CD4-positive, alpha-beta T cell treated with Interleukin-4 for 1 hour (primary cell): ENCODE measurements around the gene CFAP161.

Source experiments
- DNase-seq, 2 donors: peaks; one replicate each; pipeline ENCODE4 v3.0.0-alpha.2; 2020 to 2022

The CFAP161 gene

DNA sequence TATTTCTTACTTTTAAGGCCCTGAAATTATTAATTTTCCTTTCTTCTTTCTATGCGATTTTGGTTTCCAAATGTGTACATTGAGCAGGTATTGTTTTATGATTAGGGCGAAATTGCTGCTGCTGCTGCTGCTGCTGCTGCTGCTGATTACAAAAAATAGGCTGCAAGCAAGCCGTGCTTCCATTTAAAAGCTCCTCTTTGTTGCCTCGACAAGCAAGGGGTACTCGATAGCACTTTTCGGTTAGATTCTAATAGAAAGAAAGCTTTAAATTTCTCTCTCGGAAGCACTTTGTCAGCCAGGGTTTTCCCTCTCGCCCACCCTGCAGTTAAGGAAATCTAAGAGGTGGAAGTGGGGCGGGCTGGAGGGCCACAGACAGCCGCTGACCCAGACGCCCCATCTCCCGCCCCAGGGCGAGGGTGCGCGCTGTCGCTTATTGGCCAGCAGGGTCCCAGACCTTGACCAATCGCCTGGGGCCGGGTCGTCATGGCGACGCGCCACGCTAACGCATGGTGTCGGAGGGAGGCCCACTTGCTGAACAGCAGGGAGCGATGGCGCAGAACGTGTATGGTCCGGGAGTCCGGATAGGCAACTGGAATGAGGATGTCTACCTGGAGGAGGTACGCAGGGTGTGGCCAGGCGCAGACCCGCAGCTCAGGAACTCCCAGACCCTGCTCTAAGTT is at the start of gene CFAP161:
CFAP161 (plus strand) TSS at position 489 of the 680 bp plus-strand sequence; CDS start at position 549, 60 bp downstream.
- peak in 1 of 2 donors; percentile 14 for DNase-seq

- no peak for DNase-seq
Observed at GRCh38 chr15:81084716-81085115, 49.4 kb upstream of the CFAP161 start.

DNA sequence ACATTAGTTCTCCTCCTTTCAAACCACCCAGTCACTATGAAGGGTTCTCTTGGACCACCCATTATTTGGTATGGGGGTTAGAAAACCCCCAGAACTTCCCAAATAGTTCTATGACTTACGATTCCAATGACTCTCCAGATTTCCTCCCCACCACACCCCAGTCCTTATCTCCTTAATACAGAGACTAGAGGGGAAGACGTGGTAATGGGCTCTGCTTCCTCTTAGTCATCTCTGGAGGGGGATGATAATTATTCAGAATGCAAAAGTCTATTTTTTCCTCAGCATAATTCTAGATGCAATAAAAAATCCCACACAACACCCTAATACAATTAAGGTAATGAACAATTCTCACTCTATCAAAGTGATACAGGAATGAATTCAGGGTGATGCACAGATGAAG is 48.9 kb upstream of the CFAP161 start:
- no peak for DNase-seq

- no peak for DNase-seq
Observed at GRCh38 chr15:81085898-81086297, 48.2 kb upstream of the CFAP161 start.

GRCh38 chr15:81087066-81087465 is 47.0 kb upstream of the CFAP161 start:
- DNase-seq = no peak

DNA sequence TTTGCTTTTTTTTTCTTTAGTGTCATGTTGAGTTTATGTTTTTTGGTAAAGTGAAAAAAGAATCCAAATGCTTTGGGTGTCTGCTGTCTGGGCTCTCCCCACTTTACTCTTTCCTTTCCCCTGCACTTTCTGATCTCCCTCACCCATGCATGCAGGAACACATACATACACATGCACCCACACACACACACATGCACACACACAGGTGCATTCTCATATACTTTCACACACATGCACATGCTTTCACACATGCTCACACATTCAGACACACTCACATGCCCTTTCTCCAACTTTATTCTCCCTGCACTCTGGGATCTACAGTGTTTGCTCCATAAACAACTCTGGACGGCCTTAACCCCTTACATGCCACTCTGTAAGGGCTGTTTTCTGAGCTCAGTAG is 46.4 kb upstream of the CFAP161 start:
- DNase-seq = no peak

DNA sequence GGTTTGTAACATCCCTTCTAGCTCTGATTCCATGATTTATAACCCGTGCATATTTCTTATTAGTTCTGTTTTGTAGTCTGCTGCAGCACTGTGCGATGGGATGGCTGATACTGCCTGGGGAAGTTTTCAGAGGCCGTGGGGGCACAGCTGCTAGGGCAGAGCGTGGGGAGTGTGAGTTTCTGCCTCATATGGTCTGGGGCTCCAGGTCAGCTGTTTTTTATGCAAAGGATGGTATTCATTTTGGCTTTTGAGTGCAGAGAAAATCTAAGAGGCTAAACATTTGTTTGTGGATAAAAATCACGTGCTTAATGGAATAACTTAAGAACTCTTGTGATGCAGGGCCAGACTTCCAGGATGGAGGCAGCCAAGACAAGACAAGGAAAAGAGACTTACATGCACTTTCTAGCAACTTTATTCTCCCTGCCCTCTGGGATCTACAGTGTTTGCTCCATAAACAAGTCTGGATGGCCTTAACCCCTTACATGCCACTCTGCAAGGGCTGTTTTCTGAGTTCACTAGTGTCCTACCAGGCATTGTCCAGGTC is 45.5 kb upstream of the CFAP161 start:
- DNase-seq = no peak

DNA sequence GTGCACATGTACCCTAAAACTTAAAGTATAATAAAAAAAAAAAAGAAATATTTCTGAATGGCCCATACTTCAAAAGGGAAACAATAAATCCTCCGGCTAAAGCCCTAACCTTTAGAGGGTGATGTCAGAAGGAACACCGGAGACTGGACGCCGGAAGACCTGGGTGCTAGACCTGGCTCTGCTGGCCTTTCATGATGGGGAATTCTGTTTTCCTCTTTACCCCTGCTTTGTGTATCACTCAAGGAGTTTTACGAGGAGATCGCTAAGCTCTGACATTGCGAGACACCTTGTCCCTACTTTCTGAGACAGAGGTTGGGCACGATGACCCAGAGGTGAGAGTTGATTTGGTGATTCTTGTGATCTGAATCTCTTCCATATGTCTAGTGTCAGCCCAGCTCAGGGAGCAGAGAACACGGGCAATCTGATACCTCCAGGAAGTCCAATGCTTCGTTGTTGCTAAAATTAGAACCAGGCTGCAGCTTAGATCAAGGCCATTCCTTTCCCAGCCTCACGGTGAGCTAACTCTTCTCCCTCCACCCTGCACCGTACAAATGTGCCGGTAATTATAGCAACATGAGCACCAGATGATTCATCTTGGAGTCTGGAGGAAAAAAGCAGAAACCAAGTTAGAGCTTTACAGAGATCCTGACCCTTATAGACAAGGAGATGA is 42.0 kb upstream of the CFAP161 start:
- no peak for DNase-seq

DNA sequence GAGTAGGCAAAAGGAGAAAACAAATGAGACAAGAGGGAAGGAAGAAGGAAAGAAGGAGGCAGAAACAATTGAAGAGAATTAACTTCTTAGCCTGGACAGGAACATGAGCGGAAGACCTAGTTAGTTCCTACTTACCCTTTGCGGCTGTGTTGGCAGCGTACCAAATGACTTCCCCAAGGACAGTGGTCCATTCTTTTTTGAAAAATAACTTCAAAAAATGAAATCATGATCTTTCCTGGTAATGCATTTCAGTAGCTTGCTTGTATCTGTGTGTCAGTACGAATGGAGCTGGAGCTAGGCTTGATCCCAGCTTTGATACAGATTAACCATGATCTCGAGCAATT is 41.5 kb upstream of the CFAP161 start:
- DNase-seq = no peak

GRCh38 chr15:81093961-81094360 is 40.1 kb upstream of the CFAP161 start:
- no peak for DNase-seq

GRCh38 chr15:81095690-81096365 is 38.2 kb upstream of the CFAP161 start:
- DNase-seq = no peak

DNA sequence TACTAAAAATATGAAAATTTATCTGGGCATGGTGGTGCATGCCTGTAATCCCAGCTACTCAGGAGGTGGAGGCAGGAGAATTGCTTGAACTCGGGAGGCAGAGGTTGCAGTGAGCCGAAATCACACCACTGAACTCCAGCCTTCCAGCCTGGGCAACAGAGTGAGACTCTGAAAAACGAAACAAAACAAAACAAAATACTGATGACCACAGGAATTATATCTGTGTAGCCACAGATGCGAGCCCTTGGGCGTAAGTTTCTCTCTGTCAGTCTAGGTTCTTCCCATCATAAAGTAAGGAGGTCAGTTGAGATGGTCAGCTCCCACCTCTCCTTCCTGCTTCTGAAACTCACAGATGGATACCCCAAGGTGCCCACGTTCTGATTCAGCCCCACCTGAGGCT is 37.7 kb upstream of the CFAP161 start:
- DNase-seq = no peak

DNA sequence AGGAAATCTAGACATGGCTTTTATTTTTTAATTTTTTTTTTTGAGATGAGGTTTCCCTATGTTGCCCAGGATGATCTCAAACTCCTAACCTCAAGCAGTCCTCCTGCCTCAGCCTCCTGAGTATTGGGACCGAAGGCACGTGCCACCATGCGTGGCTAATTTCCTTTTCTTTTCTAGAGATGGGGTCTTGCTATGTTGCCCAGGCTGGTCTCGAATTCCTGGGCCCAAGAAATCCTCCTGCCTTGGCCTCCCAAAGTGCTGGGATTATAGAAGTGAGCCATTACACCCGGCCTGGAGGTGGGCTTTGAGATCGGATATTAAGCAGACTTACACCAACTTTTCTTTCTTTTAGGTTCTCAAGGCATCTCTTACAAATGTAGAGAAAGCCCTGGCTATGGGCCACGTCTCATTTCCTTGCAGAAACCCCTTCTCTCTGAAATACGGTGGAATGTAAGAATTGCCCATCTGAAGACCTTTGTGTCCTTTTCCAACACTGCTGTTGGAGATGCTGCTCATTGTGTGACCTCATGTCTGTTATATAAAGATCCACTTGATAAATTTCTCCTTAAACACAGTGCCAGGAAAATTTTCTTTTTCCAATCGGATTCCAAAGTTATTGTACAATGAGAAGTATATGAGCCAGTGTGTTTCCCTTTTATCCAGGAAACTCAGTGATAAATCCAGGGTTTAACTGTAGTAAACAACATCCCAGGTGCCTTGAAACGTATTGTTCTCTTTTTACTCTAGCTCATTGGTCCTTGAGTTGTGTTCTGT is 36.8 kb upstream of the CFAP161 start:
- no peak for DNase-seq

GRCh38 chr15:81097890-81098280 is 36.2 kb upstream of the CFAP161 start:
- no peak for DNase-seq

DNA sequence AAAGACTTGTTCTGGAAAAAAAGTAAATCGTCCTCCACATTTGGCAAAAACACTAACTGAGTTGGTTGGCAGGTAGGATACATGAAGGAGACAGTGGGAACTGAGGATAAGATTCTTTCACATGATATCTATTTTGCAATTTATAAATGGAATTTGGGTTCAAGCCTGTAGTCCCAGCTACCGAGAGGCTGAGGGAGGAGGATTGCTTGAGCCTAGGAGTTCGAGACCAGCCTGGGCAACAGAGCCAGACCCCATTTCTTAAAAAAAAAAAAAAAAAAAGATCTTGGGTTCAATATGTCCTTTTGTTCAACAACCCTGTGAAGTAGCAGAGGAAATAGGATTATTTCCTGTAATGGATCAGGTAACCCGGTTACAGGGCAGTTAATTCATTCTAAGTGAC is 35.7 kb upstream of the CFAP161 start:
- DNase-seq = no peak

DNA sequence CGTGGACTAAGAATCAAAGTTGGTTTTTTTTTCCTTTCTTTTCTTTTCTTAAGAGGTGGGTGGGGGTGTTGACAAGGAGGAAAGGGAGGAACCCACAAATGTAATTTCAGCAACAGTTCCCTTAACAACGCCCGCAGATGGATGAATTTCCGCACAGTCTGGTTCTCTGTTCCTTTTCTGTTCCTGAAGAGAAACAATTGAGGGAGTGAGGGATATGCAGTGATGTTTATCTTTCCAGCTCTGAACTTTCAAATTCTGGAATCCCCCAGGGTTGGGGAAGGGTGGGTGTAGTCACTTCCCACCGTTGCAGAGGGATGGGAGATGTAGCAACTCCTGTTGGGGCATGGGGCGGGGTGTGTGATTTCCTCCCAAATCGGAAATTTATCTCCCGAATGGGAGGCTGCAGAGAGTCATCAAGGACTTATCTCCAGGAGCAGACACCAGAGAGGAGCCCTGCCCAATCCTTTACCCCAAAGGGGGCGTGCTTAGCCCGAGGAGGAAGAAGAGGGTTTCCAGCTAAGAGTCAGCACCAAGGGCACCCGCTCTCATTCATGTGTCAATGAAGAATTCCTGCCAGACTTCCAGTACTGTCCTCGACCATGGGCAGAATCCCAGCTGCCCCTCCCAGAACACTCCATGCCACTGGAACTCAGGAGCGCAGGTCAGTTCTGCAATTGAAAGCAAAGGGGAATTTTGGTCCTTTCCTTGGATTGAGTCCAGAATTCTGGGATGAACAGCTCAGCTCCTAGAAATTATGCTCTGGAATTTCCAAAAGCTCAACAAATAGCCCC is 35.0 kb upstream of the CFAP161 start:
- peak in 1 of 2 donors; percentile 12 for DNase-seq

DNA sequence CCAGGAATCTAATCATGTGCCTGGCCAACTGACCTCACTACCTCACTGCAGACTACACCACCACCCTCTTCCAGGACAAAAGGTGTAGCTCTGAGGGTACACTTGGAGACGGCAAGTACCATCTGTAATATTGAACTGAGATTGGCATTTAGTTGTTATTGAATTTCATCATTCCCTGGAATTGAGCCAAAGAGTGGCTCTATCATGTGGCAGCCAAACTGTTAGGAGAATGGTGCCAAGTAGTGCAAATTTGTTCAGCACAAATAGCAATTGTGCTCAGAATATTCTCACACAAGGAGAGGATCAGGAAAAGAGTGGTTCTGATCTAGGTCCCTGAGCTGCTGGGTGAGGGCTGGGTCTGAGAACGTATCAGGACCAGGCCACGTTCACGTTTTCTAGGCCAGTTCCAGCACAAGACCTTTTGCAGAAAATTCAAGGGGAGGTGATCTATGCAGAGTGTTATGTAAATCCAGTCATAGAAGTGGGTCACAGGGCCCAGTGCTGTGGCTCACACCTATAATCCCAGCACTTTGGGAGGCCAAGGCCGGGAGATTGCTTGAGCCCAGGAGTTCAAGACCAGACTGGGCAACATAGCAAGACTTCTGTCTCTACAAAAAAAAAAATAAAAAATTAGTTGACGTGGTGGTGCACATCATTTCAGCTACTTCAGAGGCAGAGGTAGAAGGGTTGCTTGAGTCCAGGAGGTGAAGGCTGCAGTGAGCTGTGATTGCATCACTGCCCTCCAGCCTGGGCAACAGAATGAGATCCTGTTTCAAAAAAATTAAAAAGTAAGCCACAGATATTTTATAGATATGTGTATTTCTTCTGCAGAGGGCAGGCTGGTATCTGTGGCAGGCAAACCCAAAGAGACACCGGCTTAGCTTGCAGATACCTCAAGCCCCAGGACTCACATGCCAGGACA is 31.9 kb upstream of the CFAP161 start:
- DNase-seq = no peak

GRCh38 chr15:81103857-81104256 is 30.2 kb upstream of the CFAP161 start:
- no peak for DNase-seq

- DNase-seq = no peak
Observed at GRCh38 chr15:81105545-81105944, 28.5 kb upstream of the CFAP161 start.

GRCh38 chr15:81106560-81106959 is 27.5 kb upstream of the CFAP161 start:
- DNase-seq = peak; percentile 27 to 43

DNA sequence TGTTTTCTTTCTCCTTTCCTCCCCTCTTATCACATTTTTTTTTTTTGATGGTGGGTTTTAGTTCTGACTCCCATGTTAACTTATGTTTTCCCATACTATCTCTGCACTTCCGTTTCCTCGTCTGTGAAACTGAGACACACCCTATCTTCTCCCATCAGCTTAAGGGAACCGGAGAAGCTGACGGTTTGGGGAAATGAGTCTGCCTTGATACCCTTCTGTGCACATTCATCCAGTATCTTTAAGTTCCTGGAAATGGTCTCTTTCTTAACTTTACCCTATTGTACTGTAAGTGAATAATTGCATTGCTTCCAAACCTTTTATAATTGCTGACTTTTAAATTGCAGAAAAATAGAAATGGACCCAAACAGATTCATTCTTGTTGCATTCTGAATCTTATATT is 26.2 kb upstream of the CFAP161 start:
- no peak for DNase-seq
